A673 (cell line): Measurements from ENCODE around the gene NOS1AP. TPM values are rescaled to one million over a fixed set of nuclear protein-coding genes. Genes with fewer than 3 reads are reported as not detected.
A peak's percentile ranks its signal among the peaks of the same experiment; 100 is the strongest.

Experiments used
- BruUV-seq: library from RNA; stranded (reverse); fragments of 400-500 nt; replicated peaks from 2 replicates; lab custom pipeline; 2021; lab: Mats Ljungman, UMichigan
- CTCF ChIA-PET: fragments of 300-600 bp; sonication (Branson Sonifier 250); formaldehyde crosslinking; loops from one replicate; lab custom pipeline; 2022; ENCODE audit warnings: antibody characterized with exemption; lab: Charles Lee
- POLR2A ChIA-PET: fragments of 300-600 bp; sonication (Branson Sonifier 250); formaldehyde crosslinking; loops from one replicate; lab custom pipeline; 2022; ENCODE audit warnings: antibody characterized with exemption; ENCODE audit not compliant: low non-redundant PET; lab: Charles Lee
- DNase-seq: peaks from one replicate; pipeline ENCODE4 v3.0.0-alpha.2; 2015; ENCODE audit warnings: low spot score
- H3K27ac ChIP-seq: fragments of 200-600 bp; sonication (generic); 2 replicates; pipeline ENCODE4 v1.5.1; 2016; ENCODE audit warnings: mixed run types, low read depth, mild to moderate bottlenecking, mixed read lengths, antibody characterized with exemption, low read length; ENCODE audit not compliant: poor library complexity, severe bottlenecking
- H3K27me3 ChIP-seq: fragments of 200-600 bp; sonication (generic); replicated peaks from 2 replicates; pipeline ENCODE4 v1.6.1; 2017; ENCODE audit warnings: mixed run types, low read depth, mild to moderate bottlenecking, mixed read lengths, antibody characterized with exemption, low read length; ENCODE audit not compliant: insufficient read depth, poor library complexity
- H3K36me3 ChIP-seq: fragments of 200-600 bp; sonication (generic); 2 replicates; pipeline ENCODE4 v1.6.1; 2016; ENCODE audit warnings: mixed run types, mild to moderate bottlenecking, mixed read lengths, antibody characterized with exemption, low read length; ENCODE audit not compliant: insufficient read depth, poor library complexity, severe bottlenecking
- H3K4me1 ChIP-seq: fragments of 200-600 bp; sonication (generic); 2 replicates; pipeline ENCODE4 v1.6.1; 2017; ENCODE audit warnings: mixed run types, mild to moderate bottlenecking, mixed read lengths, antibody characterized with exemption, low read length; ENCODE audit not compliant: insufficient read depth, poor library complexity, severe bottlenecking
- H3K4me3 ChIP-seq: fragments of 200-600 bp; sonication (generic); 2 replicates; pipeline ENCODE4 v1.5.1; 2016; ENCODE audit warnings: low read depth, mixed run types, mild to moderate bottlenecking, mixed read lengths, low read length; ENCODE audit not compliant: poor library complexity, severe bottlenecking
- H3K9me3 ChIP-seq: fragments of 200-600 bp; sonication (generic); 2 replicates; pipeline ENCODE4 v1.6.1; 2016; ENCODE audit warnings: mixed run types, low read depth, mild to moderate bottlenecking, mixed read lengths, antibody characterized with exemption, low read length; ENCODE audit not compliant: poor library complexity, severe bottlenecking
- CTCF ChIP-seq: fragments of 300-800, 200-600 bp; sonication (generic); conservative IDR thresholded peaks from 2 replicates; pipeline ENCODE4 v1.5.1; 2017; ENCODE audit warnings: low read depth, mild to moderate bottlenecking, antibody characterized with exemption, low read length, moderate library complexity, mixed read lengths
- EZH2 ChIP-seq: fragments of 200-600 bp; sonication (generic); IDR thresholded peaks from 2 replicates; pipeline ENCODE4 v1.6.1; 2017; ENCODE audit warnings: borderline replicate concordance, low read depth, mild to moderate bottlenecking, mixed read lengths, antibody characterized with exemption, low read length; ENCODE audit not compliant: poor library complexity, severe bottlenecking
- intact Hi-C: fragments of 100-400 bp; cut with micrococcal nuclease; formaldehyde crosslinking; loops from one replicate; pipeline ENCODE4 v1.10.0; 2022; ENCODE audit not compliant: unreplicated experiment
- total RNA-seq: library from RNA; stranded (reverse); gene quantifications from 2 replicates; pipeline ENCODE4 v1.2.3, GENCODE V29; 2021

NOS1AP gene
- total RNA-seq, 1 experiment from 2014 or later, result 28.0 TPM

- Histone ChIP-seq H3K4me1 (peaks cover 62% of the 10 kb centered on the region), H3K4me3 (no peak overlapping the region), H3K9me3 (no peaks in the 10 kb centered on the region), H3K27ac (peak overlapping the region; percentile 32), H3K27me3 (no peaks in the 10 kb centered on the region), H3K36me3 (no peaks in the 10 kb centered on the region)
- ChIA-PET CTCF (interaction anchor here (0.6 to 1.8 kb wide), 6 partner anchors 19 to 635 kb away, joined by 3 to 20 read pairs (median 6); no protein-coding TSS in a partner anchor), POLR2A (interaction anchor here (0.6 kb wide), 1 partner anchor 212 kb away, joined by 4 read pairs; no protein-coding TSS in a partner anchor)
- TF ChIP-seq EZH2 (no peak), CTCF (no peak)
- BruUV-seq, result no TSS peak
- DNase-seq, result peak; percentile 59
- intact Hi-C loops, result loop anchor here (1.0 to 10.0 kb wide), 5 partner anchors 108 to 511 kb away; partner anchors contain the start of gene ATF6
These were observed 206.2 kb downstream of the NOS1AP start for GRCh38 chr1:162275622-162276175.

- ChIA-PET CTCF (interaction anchor here (0.6 to 1.8 kb wide), 7 partner anchors 20 to 634 kb away, joined by 3 to 20 read pairs (median 6); no protein-coding TSS in a partner anchor), POLR2A (interaction anchor here (0.6 kb wide), 1 partner anchor 213 kb away, joined by 4 read pairs; no protein-coding TSS in a partner anchor)
- intact Hi-C loops, result loop anchor here (1.0 to 10.0 kb wide), 5 partner anchors 109 to 512 kb away; partner anchors contain the start of gene ATF6
- H3K4me1 ChIP-seq, result peaks cover 57% of the 10 kb centered on the region
- DNase-seq, result peak; percentile 81
- no peaks in the 10 kb centered on the region for H3K36me3 ChIP-seq
- H3K27me3 ChIP-seq, result no peaks in the 10 kb centered on the region
- H3K27ac ChIP-seq, result peak overlapping the region; percentile 32
- TF ChIP-seq CTCF (peak; percentile 62), EZH2 (no peak)
- H3K9me3 ChIP-seq, result no peaks in the 10 kb centered on the region
- BruUV-seq, result no TSS peak
- no peak overlapping the region for H3K4me3 ChIP-seq
These were observed 207.0 kb downstream of the NOS1AP start for GRCh38 chr1:162276493-162276892.

GRCh38 chr1:162279136-162279498 lies 209.6 kb downstream of the NOS1AP start:
- ChIA-PET CTCF (no interaction called here), POLR2A (no interaction called here)
- intact Hi-C loops, result loop anchor here (5.0 to 10.0 kb wide), 4 partner anchors 112 to 514 kb away; partner anchors contain the start of gene ATF6
- no TSS peak for BruUV-seq
- Histone ChIP-seq H3K4me1 (peaks cover 47% of the 10 kb centered on the region), H3K4me3 (no peak overlapping the region), H3K27ac (peak overlapping the region; percentile 4), H3K36me3 (no peaks in the 10 kb centered on the region), H3K27me3 (no peaks in the 10 kb centered on the region), H3K9me3 (no peaks in the 10 kb centered on the region)
- no peak for TF ChIP-seq EZH2
- no peak for TF ChIP-seq CTCF
- no peak for DNase-seq
